K562 (cell line): ENCODE measurements around the gene CTIF. TPM values are rescaled to one million over a fixed set of nuclear protein-coding genes. Genes with fewer than 3 reads are reported as not detected.

ENCODE experiments used
- ATAC-seq: fragments of 200-7000 bp; cut with Tn5 transposase; 3 replicates; pipeline ENCODE4 v1.9.1; 2020; ENCODE audit warnings: moderate library complexity
- BruUV-seq: library from RNA; stranded (reverse); fragments of 400-500 nt; replicated peaks from 2 replicates; lab custom pipeline; 2021; lab: Mats Ljungman, UMichigan
- CTCF ChIA-PET: fragments of 300-600 bp; formaldehyde crosslinking; extraction: SDS; loops from one replicate; lab custom pipeline; 2021; ENCODE audit warnings: low intra/inter-chr PET ratio; lab: Yijun Ruan, JAX
- POLR2A ChIA-PET: fragments of 300-600, 350-650 bp; sonication (Branson Sonifier 250); formaldehyde crosslinking; extraction: SDS; loops from one replicate; lab custom pipeline; 2021; ENCODE audit warnings: antibody characterized with exemption, inconsistent platforms; lab: Yijun Ruan, JAX
- DNase-seq, 4 experiments: peaks; one replicate each; pipeline versions ENCODE4 v3.0.0 to v3.0.0-alpha.2; 2011 to 2018; ENCODE audit warnings: low spot score in 3 of 4, mixed read lengths in 3 of 4; ENCODE audit errors: extremely low read depth in 1 of 4
- FAIRE-seq: peaks from 2 replicates; lab custom pipeline; 2011; peaks lifted over from hg19 to GRCh38; lab: Jason Lieb, UNC
- H2AFZ ChIP-seq: 2 replicates; pipeline ENCODE4 v1.6.0; 2011; ENCODE audit warnings: low read depth, low read length, control low read depth, inconsistent platforms
- H3K27ac ChIP-seq: fragments of 200-600 bp; 3 replicates; pipeline ENCODE4 v1.8.0; 2011; ENCODE audit warnings: low read depth, mild to moderate bottlenecking, control low read depth, inconsistent platforms, low read length, moderate library complexity, mixed read lengths; ENCODE audit errors: extremely low read depth
- H3K27me3 ChIP-seq, 2 experiments: fragments of 300-600 bp in 1 of 2; 2 replicates in 1 of 2; 3 replicates in 1 of 2; pipeline versions ENCODE4 v1.6.0 to v1.8.0; 2011; ENCODE audit warnings: inconsistent platforms in 2 of 2, low read length in 2 of 2, mild to moderate bottlenecking in 1 of 2, mixed read lengths in 1 of 2, moderate library complexity in 1 of 2; ENCODE audit not compliant: control insufficient read depth in 2 of 2, insufficient read depth in 2 of 2
- H3K36me3 ChIP-seq: fragments of 300-600 bp; 3 replicates; pipeline ENCODE4 v1.8.0; 2011; ENCODE audit warnings: mild to moderate bottlenecking, low read length, inconsistent platforms; ENCODE audit not compliant: control insufficient read depth, insufficient read depth
- H3K4me1 ChIP-seq, 2 experiments: fragments of 200-600 bp in 1 of 2; replicated peaks in 1 of 2; 2 replicates in 1 of 2; 3 replicates in 1 of 2; pipeline versions ENCODE4 v1.5.1 to v1.8.0; 2011; ENCODE audit warnings: inconsistent platforms in 2 of 2, low read length in 2 of 2, mild to moderate bottlenecking in 1 of 2, mixed read lengths in 1 of 2, moderate library complexity in 1 of 2; ENCODE audit not compliant: control insufficient read depth in 2 of 2, insufficient read depth in 2 of 2
- H3K4me2 ChIP-seq: 2 replicates; pipeline ENCODE4 v1.6.1; 2011; ENCODE audit warnings: low read length, control low read depth, inconsistent platforms, mixed read lengths; ENCODE audit not compliant: insufficient read depth
- H3K4me3 ChIP-seq: fragments of 200-600 bp; sonication (generic), shearing (Covaris generic); 2 replicates; pipeline ENCODE4 v1.5.1; 2016; ENCODE audit warnings: control low read depth, inconsistent platforms
- H3K79me2 ChIP-seq: fragments of 200-600 bp; 3 replicates; pipeline ENCODE4 v1.8.0; 2011; ENCODE audit warnings: low read length, inconsistent platforms; ENCODE audit not compliant: control insufficient read depth, insufficient read depth
- H3K9ac ChIP-seq, 2 experiments: 2 replicates each; pipeline versions ENCODE4 v1.6.0 to v1.6.1; 2011; ENCODE audit warnings: low read depth in 2 of 2, low read length in 2 of 2, control low read depth in 1 of 2, inconsistent platforms in 1 of 2, mild to moderate bottlenecking in 1 of 2, mixed read lengths in 1 of 2; ENCODE audit not compliant: insufficient read depth in 1 of 2
- H3K9me1 ChIP-seq: one replicate; pipeline ENCODE4 v1.6.0; 2011; ENCODE audit warnings: inconsistent platforms, mild to moderate bottlenecking, low read length, moderate library complexity; ENCODE audit not compliant: control insufficient read depth, insufficient read depth
- H3K9me3 ChIP-seq: replicated peaks from 2 replicates; pipeline ENCODE4 v1.5.1; 2011; ENCODE audit warnings: low read depth, low read length, inconsistent platforms; ENCODE audit not compliant: control insufficient read depth, insufficient read depth
- H4K20me1 ChIP-seq: replicated peaks from 2 replicates; pipeline ENCODE4 v1.6.1; 2011; ENCODE audit warnings: low read length, inconsistent platforms, mixed read lengths; ENCODE audit not compliant: control insufficient read depth, insufficient read depth
- ADNP ChIP-seq: fragments of 200-800 bp; sonication (Bioruptor generic); IDR thresholded peaks from 2 replicates; pipeline ENCODE4 v1.6.1; 2016; ENCODE audit warnings: missing genetic modification characterization, missing compliant biosample characterization
- UBTF ChIP-seq, 2 experiments: IDR thresholded peaks; 2 replicates each; pipeline ENCODE4 v1.6.1; 2012; ENCODE audit warnings: improper control_type of control experiment in 2 of 2, low read depth in 2 of 2, low read length in 2 of 2, borderline replicate concordance in 1 of 2
- ZBTB33 ChIP-seq: sonication (generic); formaldehyde crosslinking; IDR thresholded peaks from 2 replicates; pipeline ENCODE4 v1.8.1; 2023; ENCODE audit warnings: mild to moderate bottlenecking, missing genetic modification reagents
- WGBS: fragments of 100-300 bp; shearing (Covaris generic); methylation state at CpG from one replicate; pipeline ENCODE4 v1.1.6; 2016; ENCODE audit warnings: low coverage, mixed read lengths; ENCODE audit not compliant: insufficient coverage; ENCODE audit errors: missing lambda C conversion rate; 5-methylcytosine and 5-hydroxymethylcytosine counted together
- in situ Hi-C: fragments of 300-500 bp; cut with MboI; formaldehyde crosslinking; loops from 4 replicates; pipeline ENCODE4 v1.15.0; 2018; ENCODE audit warnings: inconsistent platforms, mixed read lengths
- intact Hi-C: fragments of 100-400 bp; cut with micrococcal nuclease; formaldehyde crosslinking; loops from 2 replicates; pipeline ENCODE4 v1.14.2; 2022
- polyA plus RNA-seq, 8 experiments: library from polyadenylated mRNA; depleted of rRNA in 4 of 8; stranded (reverse) in 5 of 8; unstranded in 3 of 8; fragments of >200 nt; fragmentation: Nextera tagmentation in 2 of 8; fragmentation: Illumina TruSeq in 1 of 8; extraction: Ambion mirVana in 2 of 8; extraction: Trizol in 1 of 8; gene quantifications; 2 replicates each; pipeline versions ENCODE4 v1.2.1 to v1.2.3, GENCODE V29; 2011 to 2014; ENCODE audit warnings: inconsistent platforms in 1 of 8, missing spikeins in 1 of 8
- total RNA-seq, 7 experiments: library from RNA; depleted of rRNA in 6 of 7; stranded (reverse); fragments of >200 nt in 6 of 7; fragmentation: Illumina TruSeq in 2 of 7; extraction: Trizol in 2 of 7; gene quantifications; 2 replicates each; pipeline versions ENCODE4 v1.2.1 to v1.2.3, GENCODE V29; 2011 to 2021; ENCODE audit warnings: low replicate concordance in 1 of 7

Gene CTIF
- total and polyA plus RNA-seq, 9 of the 15 experiments (the other 6 are each of a cell fraction or from before 2014, with no cell fraction given), result 0.17 to 11.5 (median 2.2) TPM

GRCh38 chr18:48749768-48750167 is 210.9 kb downstream of the CTIF start:
- no TSS peak for BruUV-seq
- DNase-seq (no peak), ATAC-seq (no peak), FAIRE-seq (no peak)
- intact Hi-C loops, result no loop called here
- H4K20me1 ChIP-seq, result no peaks in the 10 kb centered on the region
- POLR2A ChIA-PET, result no interaction called here
- peaks cover 0 to 6% of the 10 kb centered on the region in 2 experiments; a peak in 1 of 5 replicates for H3K4me1 ChIP-seq
- H3K4me3 ChIP-seq, result no peak overlapping the region
- no peak overlapping the region for H2AFZ ChIP-seq
- in situ Hi-C loops, result no loop called here
- no peaks in the 10 kb centered on the region for H3K9me3 ChIP-seq
- no peaks in the 10 kb centered on the region for H3K79me2 ChIP-seq
- no peak overlapping the region for H3K9ac ChIP-seq
- no peak overlapping the region for H3K27ac ChIP-seq
- TF ChIP-seq ADNP (tag), result 0 out of 2 replicates have a peak, but pooled peaks have one; percentile 34
- TF ChIP-seq ZBTB33 (CRISPR knock-in tag), result peak; percentile 63
- TF ChIP-seq UBTF (IDR thresholded peaks at IDR 0.05; ENCODE audit: borderline replicate concordance in 1 of 2, low read depth in 2 of 2, low read length in 2 of 2), result no peak
- no peak overlapping the region for H3K4me2 ChIP-seq
- no peaks in the 10 kb centered on the region for H3K27me3 ChIP-seq
- H3K9me1 ChIP-seq, result no peaks in the 10 kb centered on the region
- H3K36me3 ChIP-seq, result no peaks in the 10 kb centered on the region
- CTCF ChIA-PET, result no interaction called here
- 54% methylated on average over 6 of the region's 13 CpGs for WGBS
